ENCODE data around the gene MLC1.

The MLC1 gene

DNA sequence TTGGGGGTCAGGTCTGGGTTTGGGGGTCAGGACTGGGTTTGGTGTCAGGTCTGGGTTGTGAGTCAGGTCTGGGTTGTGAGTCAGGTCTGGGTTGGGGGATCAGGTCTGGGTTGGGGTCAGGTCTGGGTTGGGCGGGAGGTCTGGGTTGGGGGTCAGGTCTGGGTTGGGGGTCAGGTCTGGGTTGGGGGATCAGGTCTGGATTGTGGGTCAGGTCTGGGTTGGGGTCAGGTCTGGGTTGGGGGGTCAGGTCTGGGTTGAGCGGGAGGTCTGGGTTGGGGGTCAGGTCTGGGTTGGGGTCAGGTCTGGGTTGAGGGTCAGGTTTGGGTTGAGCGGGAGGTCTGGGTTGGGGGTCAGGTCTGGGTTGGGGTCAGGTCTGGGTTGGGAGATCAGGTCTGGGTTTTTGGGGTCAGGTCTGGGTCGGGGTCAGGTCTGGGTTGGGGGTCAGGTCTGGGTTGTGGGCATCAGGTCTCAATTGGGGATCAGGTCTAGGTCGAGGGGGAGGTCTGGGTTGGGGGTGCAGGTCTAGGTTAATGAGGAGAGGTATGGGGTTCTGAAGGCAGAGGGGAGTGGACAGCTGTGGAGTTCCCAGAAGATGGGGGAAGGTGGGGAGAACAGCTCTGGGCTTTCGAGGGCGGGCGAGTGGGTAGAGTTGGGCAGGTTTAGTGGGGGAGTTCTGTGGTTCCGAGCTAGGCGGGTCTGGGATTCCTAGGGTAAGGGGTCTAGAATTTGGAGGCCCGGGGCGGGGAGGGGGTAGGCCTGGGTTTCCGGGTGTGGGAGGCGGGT, 27.8 kb downstream of the MLC1 start:
- DNase-seq = no peak

DNA sequence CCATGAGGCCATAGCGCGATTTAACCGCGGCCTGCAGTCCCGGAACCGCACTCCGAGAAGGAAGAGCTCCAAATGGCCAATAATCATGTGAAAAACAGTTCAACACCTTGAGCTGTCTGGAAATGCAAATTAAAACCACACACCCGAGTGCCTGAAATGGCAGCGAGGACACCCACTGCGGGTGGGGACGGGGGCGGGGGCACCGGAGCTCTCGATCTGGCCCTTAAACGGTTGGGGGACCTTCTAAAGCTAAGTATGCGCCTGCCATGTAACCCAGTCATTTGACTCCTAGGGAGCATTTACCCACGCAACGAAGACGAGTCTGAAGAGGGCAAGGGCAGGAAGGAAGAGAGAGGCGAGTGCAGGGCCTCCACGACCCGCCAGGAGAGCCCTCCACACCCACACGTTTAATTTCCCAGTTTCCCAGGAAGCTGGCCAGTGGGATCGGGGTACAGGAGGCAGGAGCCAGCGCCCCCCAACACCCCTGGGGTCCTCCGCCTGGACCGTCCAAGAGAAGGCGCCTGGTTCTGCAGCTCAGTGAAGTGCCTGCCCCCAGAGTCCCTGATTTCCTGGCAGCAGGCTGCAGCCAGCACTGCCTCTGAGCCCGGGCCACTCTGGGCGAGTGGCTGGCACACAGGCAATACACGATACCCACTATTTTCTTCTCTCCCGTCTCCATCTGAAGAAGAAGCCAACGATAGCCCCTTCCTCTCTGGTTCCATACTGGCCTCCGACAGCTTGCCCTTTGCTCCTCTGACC, 28.8 kb downstream of the MLC1 start:
- DNase-seq = no peak

- no peak for DNase-seq
These were observed 31.4 kb downstream of the MLC1 start for GRCh38 chr22:50053861-50054260.

GRCh38 chr22:50051930-50052329, 33.3 kb downstream of the MLC1 start:
- DNase-seq = no peak

DNA sequence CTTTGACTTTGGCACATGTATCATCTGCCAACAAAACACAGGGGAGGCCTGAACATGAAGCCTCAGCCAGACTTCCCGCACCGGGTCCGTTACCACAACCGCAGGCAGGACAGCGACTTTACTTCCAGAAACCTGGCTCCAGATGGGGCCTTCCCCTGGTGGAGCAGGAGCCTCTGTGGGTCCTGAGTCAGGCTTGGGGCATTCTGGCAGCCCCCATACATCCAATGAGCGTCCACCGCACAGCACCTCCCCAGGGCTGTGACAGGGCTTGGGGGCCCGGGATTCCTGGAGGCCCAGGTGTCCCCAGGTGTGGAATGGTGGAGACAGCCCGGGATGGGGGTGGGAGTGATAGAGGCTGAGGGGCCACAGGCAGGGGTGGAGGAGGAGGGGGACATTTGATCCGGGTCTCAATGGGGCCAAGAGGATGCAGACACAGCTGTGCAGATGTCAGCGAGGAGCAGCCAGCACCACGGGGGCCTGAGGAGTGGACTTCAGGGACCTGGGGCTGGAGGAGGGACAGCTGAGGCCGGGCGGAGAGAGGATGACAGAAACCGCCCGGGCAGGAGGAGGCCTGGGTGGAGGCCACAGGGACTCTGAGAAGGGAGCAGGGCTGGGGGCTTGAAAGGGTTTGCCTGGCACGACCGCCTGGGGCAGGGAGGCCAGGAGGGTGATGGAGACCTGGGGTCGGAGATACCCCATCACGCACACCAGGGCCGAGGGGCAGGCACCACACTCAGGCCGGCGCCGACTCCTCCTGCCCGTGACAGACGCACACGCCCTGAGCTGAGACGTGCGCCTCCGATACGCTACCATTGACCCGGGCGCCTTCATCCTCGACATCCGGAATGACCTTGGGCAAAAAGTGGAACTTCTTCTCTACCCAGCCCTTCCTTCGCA, 35.7 kb downstream of the MLC1 start:
- DNase-seq = no peak

- no peak for DNase-seq
These were observed 36.4 kb downstream of the MLC1 start for GRCh38 chr22:50048836-50049235.

GRCh38 chr22:50048061-50048765, 37.0 kb downstream of the MLC1 start:
- DNase-seq = no peak

- no peak for DNase-seq
These were observed 37.9 kb downstream of the MLC1 start for GRCh38 chr22:50047346-50047745.

GRCh38 chr22:50046481-50047245, 38.6 kb downstream of the MLC1 start:
- DNase-seq = no peak

- DNase-seq = no peak
These were observed 39.2 kb downstream of the MLC1 start for GRCh38 chr22:50046019-50046415.

- no peak for DNase-seq
These were observed 39.8 kb downstream of the MLC1 start for GRCh38 chr22:50045211-50046018.

GRCh38 chr22:50044485-50045118, 40.6 kb downstream of the MLC1 start:
- DNase-seq = no peak

GRCh38 chr22:50041361-50042065, 43.7 kb downstream of the MLC1 start:
- no peak for DNase-seq

DNA sequence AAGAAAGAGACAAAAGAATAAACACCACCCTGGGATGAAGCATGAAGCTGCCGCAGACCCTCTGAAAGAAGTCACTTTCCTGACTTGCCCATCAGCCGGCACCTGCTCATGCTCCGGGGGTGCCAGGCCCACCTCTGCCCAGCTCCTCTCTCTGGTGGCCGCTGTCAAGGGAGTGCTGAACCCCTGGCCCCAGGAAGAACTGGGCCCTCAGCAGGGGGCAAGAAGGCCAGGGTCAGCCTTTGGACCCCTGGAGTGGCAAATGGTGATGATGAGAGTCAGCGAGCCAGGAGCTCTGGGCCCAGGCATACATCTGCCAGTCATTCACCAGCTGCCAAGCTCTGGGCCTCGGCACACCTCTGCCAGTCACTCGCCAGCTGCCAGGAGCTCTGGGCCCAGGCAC, 44.5 kb downstream of the MLC1 start:
- DNase-seq = no peak

GRCh38 chr22:50039669-50040443, 45.4 kb downstream of the MLC1 start:
- no peak for DNase-seq

DNA sequence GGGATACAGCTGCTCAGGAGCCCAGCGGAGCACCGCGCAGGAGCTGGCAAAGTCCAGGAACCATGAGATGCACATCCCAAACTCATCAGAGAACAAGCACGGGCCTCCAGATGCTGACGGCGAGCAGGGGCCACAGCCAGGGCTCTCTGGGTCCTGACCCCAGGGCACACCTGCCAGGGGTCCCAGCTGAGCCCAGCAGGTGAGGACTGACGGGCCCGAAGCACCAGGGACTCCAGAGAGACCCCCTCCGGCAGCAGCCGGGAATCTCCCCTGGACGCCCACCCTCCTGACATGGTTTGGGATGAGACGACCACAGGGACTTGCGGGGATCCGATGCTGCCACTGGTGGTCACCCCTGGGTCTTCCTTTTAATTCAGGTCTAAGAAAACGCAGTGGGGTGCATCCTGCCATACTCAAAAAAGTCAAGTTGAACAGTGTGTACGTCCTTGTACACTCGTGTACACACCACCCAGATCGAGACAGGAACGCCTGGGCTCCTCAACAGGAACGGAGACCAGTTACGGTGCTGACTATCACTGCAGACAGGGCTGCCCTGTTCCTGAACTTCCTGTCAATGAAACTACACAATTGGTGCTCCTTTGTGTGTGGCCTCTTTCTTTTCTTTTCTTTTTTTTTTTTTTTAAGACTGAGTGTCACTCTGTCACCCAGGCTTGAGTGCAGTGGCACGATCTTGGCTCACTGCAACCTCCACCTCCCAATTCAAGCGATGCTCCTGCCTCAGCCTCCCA, 49.1 kb downstream of the MLC1 start:
- no peak for DNase-seq

DNA sequence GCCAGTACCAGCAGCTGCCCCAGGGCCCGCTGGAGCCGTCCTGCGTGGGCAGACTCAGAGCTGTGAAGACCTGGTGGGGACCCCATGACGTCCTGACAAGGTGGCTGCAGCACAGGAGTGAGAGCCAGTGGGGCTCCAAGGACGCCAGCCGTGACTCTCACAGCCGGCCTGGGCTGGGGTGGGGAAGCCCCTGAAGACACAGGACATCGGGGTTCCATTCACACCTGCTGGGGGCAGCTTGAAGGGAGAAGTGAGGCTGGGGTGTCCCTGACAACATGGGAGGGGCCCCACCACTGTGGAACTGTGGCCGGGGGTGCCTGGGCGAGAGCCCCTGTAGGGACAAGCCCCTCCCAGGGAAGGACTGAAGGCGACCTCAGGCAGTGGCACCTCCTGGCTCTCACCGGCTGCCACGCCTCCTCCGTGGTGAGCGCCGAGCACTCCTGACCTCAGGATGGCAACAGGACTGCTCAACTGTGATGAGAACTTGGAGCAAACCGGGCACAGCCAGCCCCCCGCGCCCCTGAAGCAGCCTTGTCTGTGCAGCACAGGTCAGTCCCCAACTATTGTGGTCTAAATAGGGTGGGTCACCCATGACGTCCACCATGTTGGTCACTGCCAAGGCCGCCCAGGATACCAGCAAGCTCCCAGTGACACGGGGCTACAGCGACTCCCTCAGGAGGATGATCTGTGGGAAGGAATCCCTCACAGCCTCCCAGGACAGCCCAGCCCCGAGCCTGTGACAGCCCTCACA, 49.9 kb downstream of the MLC1 start:
- no peak for DNase-seq

Measured in fibroblast of skin of right quadriceps (primary cell).